Kidney epithelial cell (primary cell): ENCODE data around the gene BBC3. TPM values are rescaled to one million over a fixed set of nuclear protein-coding genes. Genes with fewer than 3 reads are reported as not detected.

ENCODE experiments used
- DNase-seq: peaks from one replicate; pipeline ENCODE4 v3.0.0-alpha.2; 2010; ENCODE audit warnings: low read depth
- H3K27me3 ChIP-seq: 2 replicates; pipeline ENCODE4 v1.6.0; 2011; ENCODE audit warnings: low read length; ENCODE audit not compliant: control insufficient read depth, insufficient read depth
- H3K36me3 ChIP-seq: 2 replicates; pipeline ENCODE4 v1.5.1; 2011; ENCODE audit warnings: low read length; ENCODE audit not compliant: control insufficient read depth, insufficient read depth
- H3K4me3 ChIP-seq: 2 replicates; pipeline ENCODE4 v1.5.1; 2011; ENCODE audit warnings: low read depth, mild to moderate bottlenecking, control low read depth, low read length
- total RNA-seq: library from RNA; depleted of rRNA; stranded (reverse); fragments of >200 nt; gene quantifications from 2 replicates; pipeline ENCODE4 v1.2.3, GENCODE V29; 2015
- TF ChIP-seq, protein P1 (sequence below): IDR thresholded peaks from 2 replicates; pipeline ENCODE4 v1.5.1; 2011; ENCODE audit warnings: mild to moderate bottlenecking, moderate library complexity, low read length, control low read depth, inconsistent platforms; ENCODE audit not compliant: insufficient read depth, poor library complexity, severe bottlenecking

The BBC3 gene
- total RNA-seq, 1 donor from 2014 or later, result 46.8 TPM

DNA sequence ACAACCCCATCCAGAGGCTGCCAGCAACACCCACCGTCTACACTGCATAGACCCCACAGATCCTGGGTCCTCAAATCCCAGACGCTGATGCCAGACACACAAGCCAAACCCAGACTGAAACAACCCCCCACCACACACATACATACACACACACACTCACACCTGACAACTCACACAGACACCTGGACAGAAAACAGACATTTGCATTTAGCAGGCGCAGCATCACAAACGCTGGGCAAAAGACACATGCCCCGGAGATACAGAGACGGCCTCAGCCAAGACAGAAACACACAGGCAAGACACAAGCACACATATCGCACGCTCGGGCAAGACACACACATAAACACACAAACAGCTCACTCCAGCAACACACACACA lies 1.3 kb downstream of the BBC3 start:
- Histone ChIP-seq H3K27me3 (no peaks in the 10 kb centered on the region), H3K4me3 (peak overlapping the region; percentile 75), H3K36me3 (no peaks in the 10 kb centered on the region)
- TF ChIP-seq, protein P1, sequence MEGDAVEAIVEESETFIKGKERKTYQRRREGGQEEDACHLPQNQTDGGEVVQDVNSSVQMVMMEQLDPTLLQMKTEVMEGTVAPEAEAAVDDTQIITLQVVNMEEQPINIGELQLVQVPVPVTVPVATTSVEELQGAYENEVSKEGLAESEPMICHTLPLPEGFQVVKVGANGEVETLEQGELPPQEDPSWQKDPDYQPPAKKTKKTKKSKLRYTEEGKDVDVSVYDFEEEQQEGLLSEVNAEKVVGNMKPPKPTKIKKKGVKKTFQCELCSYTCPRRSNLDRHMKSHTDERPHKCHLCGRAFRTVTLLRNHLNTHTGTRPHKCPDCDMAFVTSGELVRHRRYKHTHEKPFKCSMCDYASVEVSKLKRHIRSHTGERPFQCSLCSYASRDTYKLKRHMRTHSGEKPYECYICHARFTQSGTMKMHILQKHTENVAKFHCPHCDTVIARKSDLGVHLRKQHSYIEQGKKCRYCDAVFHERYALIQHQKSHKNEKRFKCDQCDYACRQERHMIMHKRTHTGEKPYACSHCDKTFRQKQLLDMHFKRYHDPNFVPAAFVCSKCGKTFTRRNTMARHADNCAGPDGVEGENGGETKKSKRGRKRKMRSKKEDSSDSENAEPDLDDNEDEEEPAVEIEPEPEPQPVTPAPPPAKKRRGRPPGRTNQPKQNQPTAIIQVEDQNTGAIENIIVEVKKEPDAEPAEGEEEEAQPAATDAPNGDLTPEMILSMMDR, result no peak
- DNase-seq, result no peak

DNA sequence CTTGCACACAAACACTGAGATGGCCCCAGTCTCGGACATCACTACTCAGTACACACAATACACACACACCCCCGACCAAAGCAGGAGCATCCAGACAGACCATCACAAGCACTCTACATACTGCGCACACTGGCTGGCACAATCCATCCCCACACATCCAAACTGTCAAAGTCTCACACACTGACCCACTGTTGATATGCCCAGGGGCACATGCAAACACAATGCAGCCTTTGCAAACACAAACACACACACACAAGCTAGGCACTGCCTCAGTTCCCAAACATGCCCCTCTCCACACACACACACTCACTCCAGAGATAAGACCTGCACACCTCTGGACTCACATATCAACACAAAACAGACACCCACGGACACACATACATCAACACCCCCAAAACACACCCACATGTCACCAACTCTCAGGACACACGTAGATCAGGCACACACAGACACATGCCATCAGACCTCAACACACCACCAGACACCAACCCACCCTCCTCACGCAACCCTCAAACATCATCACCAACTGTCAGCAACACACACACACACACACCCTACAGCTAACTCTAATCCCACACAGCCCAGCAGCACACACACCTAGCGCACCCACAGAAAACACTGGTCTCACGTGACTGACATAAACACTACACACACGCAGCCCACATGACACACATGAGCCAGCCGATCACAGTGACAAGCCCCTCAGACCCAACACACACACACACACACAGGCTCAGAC lies 1.9 kb downstream of the BBC3 start:
- Histone ChIP-seq H3K4me3 (peak overlapping the region; percentile 75), H3K27me3 (no peaks in the 10 kb centered on the region), H3K36me3 (no peaks in the 10 kb centered on the region)
- TF ChIP-seq, protein P1, result no peak
- no peak for DNase-seq

DNA sequence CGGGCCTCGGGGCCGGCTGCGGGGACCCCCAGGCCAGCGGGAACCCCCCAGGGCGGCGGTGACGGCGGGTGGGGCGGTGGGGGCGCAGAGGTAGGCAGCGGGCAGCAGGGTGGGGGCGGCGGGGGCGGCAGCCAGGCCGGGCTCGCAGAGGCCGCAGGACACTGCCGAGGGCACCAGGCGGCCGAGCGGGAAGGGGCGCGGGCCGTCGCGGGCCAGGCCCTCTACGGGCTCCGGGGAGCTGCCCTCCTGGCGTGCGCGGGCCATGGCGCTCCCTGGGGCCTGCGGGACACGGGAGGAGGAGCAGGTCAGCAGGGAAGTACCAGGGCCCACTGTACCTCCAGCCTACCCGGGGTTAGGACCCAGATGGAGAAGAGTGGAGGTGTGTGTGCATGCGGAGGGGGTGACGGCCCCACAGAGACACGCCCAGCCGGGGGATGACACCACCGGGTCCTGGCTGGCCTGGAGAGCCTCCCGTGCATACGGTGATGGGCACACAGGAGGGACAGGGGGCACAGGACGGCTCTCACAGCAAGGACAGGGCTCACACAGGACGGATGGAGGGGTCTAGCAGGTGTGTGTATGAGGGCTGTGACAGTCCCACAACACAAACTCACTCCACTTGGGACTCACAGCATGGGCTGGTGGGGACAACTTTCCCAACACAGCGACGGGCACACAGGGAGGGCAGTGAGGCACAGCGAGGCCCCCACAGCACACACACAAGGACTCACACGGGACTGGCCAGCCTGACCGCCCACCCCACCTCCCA lies 2.6 kb downstream of the BBC3 start:
- Histone ChIP-seq H3K36me3 (no peaks in the 10 kb centered on the region), H3K27me3 (no peaks in the 10 kb centered on the region), H3K4me3 (peak overlapping the region; percentile 75)
- DNase-seq, result no peak
- TF ChIP-seq, protein P1, result no peak

DNA sequence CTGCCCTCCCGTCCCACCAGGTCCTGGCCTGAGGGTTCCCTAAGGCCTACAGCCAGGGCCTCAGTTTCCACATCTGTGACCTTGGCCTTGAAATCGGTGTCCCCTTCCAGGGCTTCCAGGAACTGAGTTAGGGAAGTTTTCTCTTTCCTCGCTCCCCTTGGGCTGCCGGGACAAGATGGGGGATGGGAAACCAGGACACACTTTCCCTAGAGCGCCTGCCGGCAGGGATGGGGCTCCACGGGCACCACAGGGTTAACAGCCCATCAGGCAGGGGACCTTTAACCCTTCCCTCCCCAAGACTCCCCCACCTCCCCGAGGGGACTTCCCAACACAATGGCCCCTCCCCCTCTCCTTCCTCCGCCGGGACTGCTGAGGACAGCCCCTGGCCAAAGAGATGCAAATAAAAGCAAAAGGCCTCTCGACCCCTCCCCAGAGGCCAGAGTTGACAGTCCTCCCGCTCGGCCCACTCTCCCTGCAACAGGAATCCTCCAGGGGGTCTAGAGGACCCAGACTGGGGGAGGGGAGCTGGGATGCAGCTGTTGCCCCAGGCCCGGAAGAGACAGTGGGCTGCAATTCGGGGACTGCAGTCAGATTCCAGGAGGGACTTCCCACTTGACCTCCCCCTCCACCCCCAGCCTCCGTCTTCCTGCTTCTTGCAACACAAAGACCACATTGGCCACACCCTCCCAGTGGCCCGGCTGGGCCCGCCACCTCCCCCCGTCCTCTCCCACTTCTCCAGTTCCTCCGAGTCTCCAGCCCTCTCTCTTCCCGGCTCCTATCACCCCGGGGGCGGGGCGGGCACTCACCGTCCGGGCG lies 3.4 kb downstream of the BBC3 start:
- TF ChIP-seq, protein P1, result no peak
- no peaks in the 10 kb centered on the region for H3K36me3 ChIP-seq
- DNase-seq, result peak; percentile 78
- H3K27me3 ChIP-seq, result no peaks in the 10 kb centered on the region
- peak overlapping the region; percentile 75 for H3K4me3 ChIP-seq

DNA sequence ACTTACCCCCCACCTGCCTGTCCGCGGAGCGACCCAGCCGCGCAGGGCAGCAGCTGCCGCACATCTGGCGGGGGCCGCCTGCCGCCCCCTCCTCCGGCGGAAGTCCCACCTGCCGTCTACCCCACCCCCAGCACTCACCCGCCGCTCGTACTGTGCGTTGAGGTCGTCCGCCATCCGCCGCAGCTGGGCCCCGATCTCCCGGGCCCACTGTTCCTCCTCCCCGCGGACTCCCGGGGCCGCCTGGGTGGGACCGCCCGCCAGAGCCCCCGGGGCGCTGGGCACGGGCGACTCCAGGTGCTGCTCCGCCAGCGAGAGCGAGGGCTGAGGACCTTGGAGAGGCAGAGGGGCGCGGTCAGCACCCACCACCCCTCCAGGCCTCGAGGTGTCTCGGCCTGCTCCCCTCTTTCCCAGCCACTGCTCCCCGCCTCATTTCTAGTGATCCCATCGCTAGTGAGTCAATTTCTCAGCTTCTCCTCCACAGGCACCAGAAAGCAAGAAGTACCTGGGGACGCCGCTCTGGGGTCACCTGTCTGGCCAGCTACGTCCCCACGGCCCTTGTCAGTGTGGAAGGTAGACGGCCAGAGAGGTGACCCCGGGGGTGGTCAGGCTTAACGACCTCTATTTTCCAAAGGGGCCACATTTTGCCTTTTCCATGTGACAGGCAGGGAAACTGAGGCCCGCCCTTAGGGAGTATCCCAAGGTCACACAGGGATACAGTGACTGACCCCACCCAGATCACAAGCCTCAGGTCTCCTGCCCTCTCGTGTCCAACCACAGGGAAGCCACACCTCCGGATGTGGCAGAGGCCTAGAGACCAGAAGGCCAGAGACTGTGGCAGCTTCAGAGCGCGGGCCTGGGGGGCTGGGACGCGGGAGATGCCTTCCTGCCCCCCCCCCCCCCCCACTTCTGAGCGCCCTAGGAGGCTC lies 4.3 kb downstream of the BBC3 start:
- H3K4me3 ChIP-seq, result peak overlapping the region; percentile 75
- H3K27me3 ChIP-seq, result no peaks in the 10 kb centered on the region
- no peak for DNase-seq
- peaks cover 2% of the 10 kb centered on the region for H3K36me3 ChIP-seq
- TF ChIP-seq, protein P1, result no peak
